SK-N-SH treated with all-trans-retinoic acid at 6 μM for 48 hours (cell line): ENCODE results near the gene DUSP18.

ENCODE experiments used
- BACH2 ChIP-seq: fragments of 250-450 bp; sonication (Bioruptor Pico); IDR thresholded peaks from 2 replicates; pipeline ENCODE4 v1.9.0; 2021; ENCODE audit warnings: mild to moderate bottlenecking, borderline replicate concordance
- CREB5 ChIP-seq: fragments of 250-450 bp; sonication (Bioruptor Pico); IDR thresholded peaks from 2 replicates; pipeline ENCODE4 v1.5.1; 2020; ENCODE audit warnings: low read depth, mild to moderate bottlenecking, moderate library complexity
- CSDC2 ChIP-seq: fragments of 250-450 bp; sonication (Bioruptor Pico); IDR thresholded peaks from 2 replicates; pipeline ENCODE4 v1.5.0; 2020; ENCODE audit warnings: mild to moderate bottlenecking, moderate library complexity
- CSRNP3 ChIP-seq: fragments of 250-450 bp; sonication (Bioruptor Pico); IDR thresholded peaks from 2 replicates; pipeline ENCODE4 v1.5.1; 2021; ENCODE audit warnings: mild to moderate bottlenecking, moderate library complexity
- ESRRG ChIP-seq: fragments of 250-450 bp; sonication (Bioruptor Pico); IDR thresholded peaks from 2 replicates; pipeline ENCODE4 v1.6.1; 2021; ENCODE audit warnings: mild to moderate bottlenecking
- OSR1 ChIP-seq: fragments of 250-450 bp; sonication (Bioruptor Pico); IDR thresholded peaks from 2 replicates; pipeline ENCODE4 v1.8.0; 2022; ENCODE audit warnings: moderate library complexity, mild to moderate bottlenecking, inconsistent platforms
- RARB ChIP-seq: fragments of 250-450 bp; sonication (Bioruptor Pico); IDR thresholded peaks from 2 replicates; pipeline ENCODE4 v1.8.0; 2021; ENCODE audit warnings: mild to moderate bottlenecking, moderate library complexity
- ZFP3 ChIP-seq: fragments of 250-450 bp; sonication (Bioruptor Pico); IDR thresholded peaks from 2 replicates; pipeline ENCODE4 v1.5.0; 2020; ENCODE audit warnings: mild to moderate bottlenecking, moderate library complexity
- ZNF565 ChIP-seq: fragments of 450-650 bp; formaldehyde crosslinking; conservative IDR thresholded peaks from 2 replicates; pipeline ENCODE4 v1.5.0; 2020; ENCODE audit warnings: low read depth, mild to moderate bottlenecking, moderate library complexity
- ZNF70 ChIP-seq: fragments of 450-650 bp; formaldehyde crosslinking; IDR thresholded peaks from 2 replicates; pipeline ENCODE4 v1.5.0; 2020; ENCODE audit warnings: mild to moderate bottlenecking, moderate library complexity
- ZNF8 ChIP-seq: fragments of 450-650 bp; formaldehyde crosslinking; IDR thresholded peaks from 2 replicates; pipeline ENCODE4 v1.5.0; 2020; ENCODE audit warnings: mild to moderate bottlenecking, moderate library complexity
- TF ChIP-seq, protein P1 (sequence below): fragments of 250-450 bp; sonication (Bioruptor Pico); IDR thresholded peaks from 2 replicates; pipeline ENCODE4 v1.8.0; 2020; ENCODE audit warnings: mild to moderate bottlenecking, moderate library complexity, borderline replicate concordance

GRCh38 chr22:30675436-30675835 lies 7.8 kb upstream of the DUSP18 start:
- TF ChIP-seq, protein P1, sequence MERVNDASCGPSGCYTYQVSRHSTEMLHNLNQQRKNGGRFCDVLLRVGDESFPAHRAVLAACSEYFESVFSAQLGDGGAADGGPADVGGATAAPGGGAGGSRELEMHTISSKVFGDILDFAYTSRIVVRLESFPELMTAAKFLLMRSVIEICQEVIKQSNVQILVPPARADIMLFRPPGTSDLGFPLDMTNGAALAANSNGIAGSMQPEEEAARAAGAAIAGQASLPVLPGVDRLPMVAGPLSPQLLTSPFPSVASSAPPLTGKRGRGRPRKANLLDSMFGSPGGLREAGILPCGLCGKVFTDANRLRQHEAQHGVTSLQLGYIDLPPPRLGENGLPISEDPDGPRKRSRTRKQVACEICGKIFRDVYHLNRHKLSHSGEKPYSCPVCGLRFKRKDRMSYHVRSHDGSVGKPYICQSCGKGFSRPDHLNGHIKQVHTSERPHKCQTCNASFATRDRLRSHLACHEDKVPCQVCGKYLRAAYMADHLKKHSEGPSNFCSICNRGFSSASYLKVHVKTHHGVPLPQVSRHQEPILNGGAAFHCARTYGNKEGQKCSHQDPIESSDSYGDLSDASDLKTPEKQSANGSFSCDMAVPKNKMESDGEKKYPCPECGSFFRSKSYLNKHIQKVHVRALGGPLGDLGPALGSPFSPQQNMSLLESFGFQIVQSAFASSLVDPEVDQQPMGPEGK (CRISPR knock-in tag): no peak
- TF ChIP-seq ZFP3 (CRISPR knock-in tag) (no peak), ESRRG (CRISPR knock-in tag) (no peak), BACH2 (no peak), RARB (no peak), ZNF70 (CRISPR knock-in tag) (no peak), CSDC2 (CRISPR knock-in tag) (no peak), CREB5 (CRISPR knock-in tag) (no peak), ZNF565 (CRISPR knock-in tag) (no peak), ZNF8 (CRISPR knock-in tag) (no peak), CSRNP3 (CRISPR knock-in tag) (no peak), OSR1 (no peak)
